Endothelial cell of umbilical vein (primary cell): ENCODE data around the gene EGR1. TPM values are rescaled to one million over a fixed set of nuclear protein-coding genes. Genes with fewer than 3 reads are reported as not detected.

Source experiments
- BruUV-seq: library from RNA; stranded (reverse); fragments of 400-500 nt; replicated peaks from 2 replicates; lab custom pipeline; 2021; lab: Mats Ljungman, UMichigan
- CTCF ChIA-PET: fragments of 300-600, 350-600 bp; sonication (Branson Sonifier 250); formaldehyde crosslinking; loops from one replicate; lab custom pipeline; 2021; ENCODE audit warnings: antibody characterized with exemption, inconsistent platforms; lab: Charles Lee
- POLR2A ChIA-PET: fragments of 300-600, 350-600 bp; sonication (Branson Sonifier 250); formaldehyde crosslinking; loops from one replicate; lab custom pipeline; 2021; ENCODE audit warnings: antibody characterized with exemption, inconsistent platforms; lab: Charles Lee
- DNase-seq: peaks from one replicate; pipeline ENCODE4 v3.0.0-alpha.2; 2011; ENCODE audit warnings: low read depth, low spot score
- FAIRE-seq: peaks from 2 replicates; lab custom pipeline; 2011; peaks lifted over from hg19 to GRCh38; lab: Jason Lieb, UNC
- H2AFZ ChIP-seq: 2 replicates; pipeline ENCODE4 v1.6.0; 2012; ENCODE audit warnings: low read depth, low read length, control low read depth, inconsistent platforms
- H3K27ac ChIP-seq: 2 replicates; pipeline ENCODE4 v1.5.1; 2011; ENCODE audit warnings: low read depth, mild to moderate bottlenecking, control low read depth, low read length, moderate library complexity; ENCODE audit not compliant: insufficient read depth
- H3K27me3 ChIP-seq, 2 experiments: 2 replicates each; pipeline versions ENCODE4 v1.6.0 to v1.6.1; 2011; ENCODE audit warnings: low read length in 2 of 2, mixed read lengths in 1 of 2; ENCODE audit not compliant: control insufficient read depth in 2 of 2, insufficient read depth in 2 of 2
- H3K36me3 ChIP-seq, 2 experiments: 2 replicates in 1 of 2; 3 replicates in 1 of 2; pipeline ENCODE4 v1.5.1; 2011; ENCODE audit warnings: low read length in 2 of 2, mild to moderate bottlenecking in 1 of 2, moderate library complexity in 1 of 2; ENCODE audit not compliant: control insufficient read depth in 2 of 2, insufficient read depth in 2 of 2; ENCODE audit errors: extremely low read depth in 1 of 2
- H3K4me1 ChIP-seq: 3 replicates; pipeline ENCODE4 v1.5.1; 2011; ENCODE audit warnings: mild to moderate bottlenecking, low read length; ENCODE audit not compliant: control insufficient read depth, insufficient read depth; ENCODE audit errors: extremely low read depth
- H3K4me2 ChIP-seq: 2 replicates; pipeline ENCODE4 v1.6.1; 2011; ENCODE audit warnings: low read length, control low read depth, mixed read lengths; ENCODE audit not compliant: insufficient read depth
- H3K4me3 ChIP-seq, 3 experiments: fragments of 200-600 bp in 1 of 3; sonication (generic), shearing (Covaris generic) in 1 of 3; replicated peaks in 1 of 3; 2 replicates each; pipeline ENCODE4 v1.5.1; 2011 to 2016; ENCODE audit warnings: control low read depth in 3 of 3, low read length in 3 of 3, mild to moderate bottlenecking in 2 of 3, inconsistent platforms in 1 of 3, low read depth in 1 of 3, moderate library complexity in 1 of 3; ENCODE audit not compliant: insufficient read depth in 1 of 3
- H3K79me2 ChIP-seq: 2 replicates; pipeline ENCODE4 v1.6.0; 2012; ENCODE audit warnings: low read length, inconsistent platforms; ENCODE audit not compliant: control insufficient read depth, insufficient read depth
- H3K9ac ChIP-seq: replicated peaks from 2 replicates; pipeline ENCODE3; 2011; ENCODE audit warnings: low read length, control low read depth; ENCODE audit not compliant: insufficient read depth; ENCODE audit errors: extremely low read depth
- H3K9me1 ChIP-seq: replicated peaks from 3 replicates; pipeline ENCODE4 v1.6.0; 2011; ENCODE audit warnings: mild to moderate bottlenecking, low read length; ENCODE audit not compliant: control insufficient read depth, insufficient read depth; ENCODE audit errors: extremely low read depth
- H3K9me3 ChIP-seq: replicated peaks from 2 replicates; pipeline ENCODE4 v1.5.1; 2012; ENCODE audit warnings: low read length, inconsistent platforms; ENCODE audit not compliant: control insufficient read depth, insufficient read depth
- H4K20me1 ChIP-seq: replicated peaks from 2 replicates; pipeline ENCODE3; 2011; ENCODE audit warnings: mild to moderate bottlenecking, low read length; ENCODE audit not compliant: control insufficient read depth, insufficient read depth; ENCODE audit errors: extremely low read depth
- EZH2 ChIP-seq: IDR thresholded peaks from 2 replicates; pipeline ENCODE4 v1.6.1; 2012; ENCODE audit warnings: borderline replicate concordance, low read depth, mild to moderate bottlenecking, moderate library complexity, low read length, inconsistent platforms; ENCODE audit not compliant: severe bottlenecking
- FOS ChIP-seq: IDR thresholded peaks from 2 replicates; pipeline ENCODE4 v1.6.1; 2011; ENCODE audit warnings: mild to moderate bottlenecking, low read length, moderate library complexity, borderline replicate concordance; ENCODE audit not compliant: insufficient read depth
- GATA2 ChIP-seq: IDR thresholded peaks from 2 replicates; pipeline ENCODE4 v1.7.0; 2011; ENCODE audit warnings: low read depth, mild to moderate bottlenecking, moderate library complexity, mixed read lengths, low read length; ENCODE audit not compliant: insufficient read length, insufficient read depth
- JUN ChIP-seq: IDR thresholded peaks from 2 replicates; pipeline ENCODE4 v1.6.1; 2011; ENCODE audit warnings: borderline replicate concordance, low read depth; ENCODE audit not compliant: insufficient read length, insufficient read depth
- MYC ChIP-seq: IDR thresholded peaks from one replicate; pipeline ENCODE4 v1.6.1; 2011; ENCODE audit warnings: mild to moderate bottlenecking, low read depth, low read length
- POLR2A ChIP-seq: IDR thresholded peaks from 2 replicates; pipeline ENCODE4 v1.6.1; 2012; ENCODE audit warnings: low read depth, mild to moderate bottlenecking, control low read depth, low read length
- POLR2AphosphoS5 ChIP-seq: IDR thresholded peaks from 2 replicates; pipeline ENCODE4 v1.6.1; 2012; ENCODE audit warnings: low read depth, mild to moderate bottlenecking, control low read depth, low read length, moderate library complexity; ENCODE audit not compliant: insufficient read depth
- dilution Hi-C: fragments of 300-500 bp; cut with MboI; formaldehyde crosslinking; loops from one replicate; pipeline ENCODE4 v1.15.0; 2019; ENCODE audit warnings: low sequenced_read_pairs; ENCODE audit not compliant: extremely low pct_ligation_motif_present
- intact Hi-C: fragments of 100-400 bp; cut with micrococcal nuclease; formaldehyde crosslinking; loops from one replicate; pipeline ENCODE4 v1.10.0; 2022
- polyA plus RNA-seq, 4 experiments: library from polyadenylated mRNA; depleted of rRNA in 3 of 4; stranded (reverse) in 3 of 4; unstranded in 1 of 4; fragments of >200 nt; gene quantifications; 2 replicates each; pipeline versions ENCODE4 v1.2.1 to v1.2.3, GENCODE V29; 2011 to 2012; ENCODE audit warnings: missing spikeins in 1 of 4
- total RNA-seq: library from RNA; stranded (reverse); gene quantifications from 2 replicates; pipeline ENCODE4 v1.2.3, GENCODE V29; 2021
- TF ChIP-seq, protein P1 (sequence below), 2 donors: IDR thresholded peaks; 1 replicate in 1 of 2; 2 replicates in 1 of 2; pipeline ENCODE4 v1.5.1; 2011; ENCODE audit warnings: low read length in 2 of 2, mild to moderate bottlenecking in 2 of 2, moderate library complexity in 2 of 2, control low read depth in 1 of 2, inconsistent platforms in 1 of 2, low read depth in 1 of 2; ENCODE audit not compliant: insufficient read depth in 1 of 2; ENCODE audit errors: extremely low read depth in 1 of 2
- TF ChIP-seq, protein P2 (sequence below): IDR thresholded peaks from 2 replicates; pipeline ENCODE4 v1.6.1; 2011; ENCODE audit not compliant: insufficient read depth, insufficient read length

EGR1 gene
- total and polyA plus RNA-seq, 2 donors (not counting 3 experiments of a cell fraction or from before 2014, with no cell fraction given): 5.5 to 6.5 TPM

DNA sequence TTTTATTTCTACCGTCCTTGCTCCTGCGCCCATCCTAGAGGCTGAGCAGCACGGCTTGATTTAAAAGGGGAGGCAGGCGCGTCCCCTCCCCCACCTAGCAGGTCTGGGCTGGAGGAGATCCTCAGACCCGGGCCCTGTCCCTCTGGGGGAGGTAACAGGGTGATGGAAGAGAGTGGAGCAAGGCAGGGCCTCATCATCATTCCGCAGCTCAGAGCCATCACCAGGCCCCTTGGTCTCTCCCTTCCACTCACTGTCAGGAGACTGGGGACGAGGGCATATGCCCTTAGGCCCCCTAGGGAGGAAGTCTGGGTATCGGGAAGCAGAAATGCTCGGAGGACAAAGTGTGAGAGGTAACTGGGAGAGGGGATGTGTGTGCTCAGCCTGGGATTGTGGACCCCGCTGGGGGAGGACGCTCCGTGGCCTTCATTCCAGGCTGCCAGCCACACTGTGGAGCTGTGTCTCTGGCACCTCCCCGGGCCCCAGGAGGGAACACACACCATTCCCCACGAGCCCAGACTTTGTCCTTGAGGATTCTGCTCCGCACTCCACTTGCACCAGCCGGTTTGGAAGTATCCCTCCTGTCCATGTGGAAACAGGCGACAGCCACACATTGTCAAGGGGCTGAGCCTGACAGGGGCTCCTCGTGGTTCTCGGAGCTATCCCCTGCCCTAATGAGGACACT lies 25.7 kb upstream of the EGR1 start:
- TF ChIP-seq, protein P1, sequence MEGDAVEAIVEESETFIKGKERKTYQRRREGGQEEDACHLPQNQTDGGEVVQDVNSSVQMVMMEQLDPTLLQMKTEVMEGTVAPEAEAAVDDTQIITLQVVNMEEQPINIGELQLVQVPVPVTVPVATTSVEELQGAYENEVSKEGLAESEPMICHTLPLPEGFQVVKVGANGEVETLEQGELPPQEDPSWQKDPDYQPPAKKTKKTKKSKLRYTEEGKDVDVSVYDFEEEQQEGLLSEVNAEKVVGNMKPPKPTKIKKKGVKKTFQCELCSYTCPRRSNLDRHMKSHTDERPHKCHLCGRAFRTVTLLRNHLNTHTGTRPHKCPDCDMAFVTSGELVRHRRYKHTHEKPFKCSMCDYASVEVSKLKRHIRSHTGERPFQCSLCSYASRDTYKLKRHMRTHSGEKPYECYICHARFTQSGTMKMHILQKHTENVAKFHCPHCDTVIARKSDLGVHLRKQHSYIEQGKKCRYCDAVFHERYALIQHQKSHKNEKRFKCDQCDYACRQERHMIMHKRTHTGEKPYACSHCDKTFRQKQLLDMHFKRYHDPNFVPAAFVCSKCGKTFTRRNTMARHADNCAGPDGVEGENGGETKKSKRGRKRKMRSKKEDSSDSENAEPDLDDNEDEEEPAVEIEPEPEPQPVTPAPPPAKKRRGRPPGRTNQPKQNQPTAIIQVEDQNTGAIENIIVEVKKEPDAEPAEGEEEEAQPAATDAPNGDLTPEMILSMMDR (IDR thresholded peaks at IDR 0.05; ENCODE audit: extremely low read depth in 1 of 2, insufficient read depth in 1 of 2, low read depth in 1 of 2, low read length in 2 of 2): no peak
- TF ChIP-seq POLR2A: no peak
- no peak for TF ChIP-seq MYC
- no peak for TF ChIP-seq GATA2
- no peak for TF ChIP-seq JUN
- no peak for TF ChIP-seq POLR2AphosphoS5
- TF ChIP-seq FOS: no peak
- TF ChIP-seq EZH2: no peak
- TF ChIP-seq, protein P2, sequence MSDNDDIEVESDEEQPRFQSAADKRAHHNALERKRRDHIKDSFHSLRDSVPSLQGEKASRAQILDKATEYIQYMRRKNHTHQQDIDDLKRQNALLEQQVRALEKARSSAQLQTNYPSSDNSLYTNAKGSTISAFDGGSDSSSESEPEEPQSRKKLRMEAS: no peak
- Histone ChIP-seq H3K4me2 (peak overlapping the region; percentile 87), H3K4me3 (peak overlapping the region; percentile 50 to 80 (median 54)), H3K36me3 (peaks cover 7 to 8% of the 10 kb centered on the region in 2 experiments), H3K9me1 (no peaks in the 10 kb centered on the region), H3K27ac (no peak overlapping the region), H3K79me2 (no peaks in the 10 kb centered on the region), H3K27me3 (no peaks in the 10 kb centered on the region), H2AFZ (peak overlapping the region; percentile 91), H3K9ac (no peak overlapping the region), H4K20me1 (no peaks in the 10 kb centered on the region), H3K4me1 (peaks cover 9% of the 10 kb centered on the region), H3K9me3 (no peaks in the 10 kb centered on the region)
- POLR2A ChIA-PET: interaction anchor here (1.5 kb wide), 1 partner anchor 9 kb away, joined by 3 read pairs; no protein-coding TSS in a partner anchor
- no TSS peak for BruUV-seq
- CTCF ChIA-PET: interaction anchor here (1.5 to 3.0 kb wide), 3 partner anchors 9 to 69 kb away, joined by 4 to 25 read pairs (median 9); no protein-coding TSS in a partner anchor
- intact Hi-C loops (no loop called here), dilution Hi-C loops (no loop called here)
- FAIRE-seq (no peak), DNase-seq (no peak)
